VCaP (cell line): Measurements from ENCODE around the gene DDX42.

ENCODE experiments used
- H3K27ac ChIP-seq: fragments of 450-650 bp; 2 replicates; pipeline ENCODE4 v1.5.1; 2017
- TF ChIP-seq, protein P1 (sequence below): fragments of 450-650 bp; conservative IDR thresholded peaks from 2 replicates; pipeline ENCODE4 v1.5.1; 2017; ENCODE audit warnings: mild to moderate bottlenecking, moderate library complexity

DDX42 gene

GRCh38 chr17:63817736-63818385, 43.9 kb downstream of the DDX42 start:
- no peak overlapping the region for H3K27ac ChIP-seq
- TF ChIP-seq, protein P1, sequence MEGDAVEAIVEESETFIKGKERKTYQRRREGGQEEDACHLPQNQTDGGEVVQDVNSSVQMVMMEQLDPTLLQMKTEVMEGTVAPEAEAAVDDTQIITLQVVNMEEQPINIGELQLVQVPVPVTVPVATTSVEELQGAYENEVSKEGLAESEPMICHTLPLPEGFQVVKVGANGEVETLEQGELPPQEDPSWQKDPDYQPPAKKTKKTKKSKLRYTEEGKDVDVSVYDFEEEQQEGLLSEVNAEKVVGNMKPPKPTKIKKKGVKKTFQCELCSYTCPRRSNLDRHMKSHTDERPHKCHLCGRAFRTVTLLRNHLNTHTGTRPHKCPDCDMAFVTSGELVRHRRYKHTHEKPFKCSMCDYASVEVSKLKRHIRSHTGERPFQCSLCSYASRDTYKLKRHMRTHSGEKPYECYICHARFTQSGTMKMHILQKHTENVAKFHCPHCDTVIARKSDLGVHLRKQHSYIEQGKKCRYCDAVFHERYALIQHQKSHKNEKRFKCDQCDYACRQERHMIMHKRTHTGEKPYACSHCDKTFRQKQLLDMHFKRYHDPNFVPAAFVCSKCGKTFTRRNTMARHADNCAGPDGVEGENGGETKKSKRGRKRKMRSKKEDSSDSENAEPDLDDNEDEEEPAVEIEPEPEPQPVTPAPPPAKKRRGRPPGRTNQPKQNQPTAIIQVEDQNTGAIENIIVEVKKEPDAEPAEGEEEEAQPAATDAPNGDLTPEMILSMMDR: no peak

- TF ChIP-seq, protein P1: no peak
- H3K27ac ChIP-seq: no peak overlapping the region
Measured at GRCh38 chr17:63819131-63819530, 45.2 kb downstream of the DDX42 start.

DNA sequence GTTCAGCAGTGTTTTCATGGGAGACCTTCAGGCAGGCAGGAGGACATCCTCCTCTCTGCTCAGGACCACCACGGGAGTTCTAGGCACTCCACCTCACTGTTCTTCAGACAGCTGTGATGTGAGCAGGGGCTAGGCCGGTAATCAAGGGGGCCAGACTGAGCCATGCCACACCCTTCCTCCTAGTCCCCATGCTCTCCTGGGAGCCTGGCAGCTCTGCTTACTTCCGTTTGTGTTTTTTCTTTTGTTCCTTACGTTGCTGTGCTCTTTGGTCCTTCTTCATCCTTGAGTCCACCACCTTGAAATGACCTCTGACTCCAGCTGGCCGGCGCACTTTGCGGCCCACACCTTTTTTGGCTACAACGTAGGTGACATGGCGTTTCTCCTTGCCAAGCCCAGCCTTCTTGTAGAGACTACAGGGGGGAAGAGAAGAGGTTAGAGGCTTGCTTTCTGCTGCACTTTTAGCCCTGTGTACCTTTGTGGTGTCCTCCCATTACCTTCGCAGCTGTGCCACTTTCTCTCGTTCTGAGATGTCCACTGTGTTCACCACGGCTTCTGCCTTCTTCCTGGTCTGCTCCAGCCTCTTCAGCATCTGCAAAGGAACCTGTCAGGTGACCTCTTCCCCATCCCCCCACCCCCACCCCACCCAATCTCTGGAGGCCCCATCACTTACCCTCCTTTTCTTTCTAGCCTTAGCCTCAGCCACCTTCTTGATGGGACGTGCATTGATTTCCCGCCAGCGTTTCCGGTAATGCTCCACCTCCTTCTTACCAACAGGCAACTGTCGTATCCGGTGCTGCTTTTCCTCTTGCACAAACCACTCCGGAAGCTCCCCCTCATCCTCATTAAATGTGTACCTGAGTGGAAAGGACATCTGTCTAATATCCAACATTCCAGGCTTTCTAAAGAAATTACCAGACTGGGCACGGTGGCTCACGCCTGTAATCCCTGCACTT, 45.9 kb downstream of the DDX42 start:
- no peak overlapping the region for H3K27ac ChIP-seq
- TF ChIP-seq, protein P1: no peak

DNA sequence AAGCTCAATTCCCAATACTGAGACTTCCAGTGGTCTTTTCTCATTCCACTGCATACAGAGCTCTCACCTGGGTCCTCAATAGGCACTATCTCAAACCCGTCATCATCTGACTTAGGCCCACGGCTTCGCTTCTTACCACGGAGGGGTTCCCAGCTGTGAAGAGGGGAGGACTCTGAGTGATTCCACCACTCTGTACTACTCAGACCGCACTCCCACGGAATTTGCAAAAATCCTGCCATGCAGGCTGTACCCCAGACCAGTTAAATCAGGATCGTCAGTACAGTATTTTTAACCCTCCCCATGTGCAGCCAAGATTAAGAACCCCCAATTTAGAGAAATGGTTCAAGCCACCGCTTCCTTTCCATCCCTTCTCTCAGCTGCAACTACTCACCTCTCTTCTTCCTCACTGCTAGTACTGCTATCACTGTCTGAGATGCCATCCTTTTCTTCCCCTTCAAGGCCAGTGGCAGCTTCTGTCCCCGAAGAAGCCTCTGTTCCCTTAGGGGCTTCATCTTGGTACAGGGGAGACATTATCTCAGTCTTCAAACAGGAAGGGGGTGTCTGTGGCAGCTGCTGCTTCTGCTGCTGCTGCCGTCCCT, 47.1 kb downstream of the DDX42 start:
- H3K27ac ChIP-seq: no peak overlapping the region
- TF ChIP-seq, protein P1: no peak

GRCh38 chr17:63821804-63822203, 47.8 kb downstream of the DDX42 start:
- H3K27ac ChIP-seq: no peak overlapping the region
- TF ChIP-seq, protein P1: no peak

DNA sequence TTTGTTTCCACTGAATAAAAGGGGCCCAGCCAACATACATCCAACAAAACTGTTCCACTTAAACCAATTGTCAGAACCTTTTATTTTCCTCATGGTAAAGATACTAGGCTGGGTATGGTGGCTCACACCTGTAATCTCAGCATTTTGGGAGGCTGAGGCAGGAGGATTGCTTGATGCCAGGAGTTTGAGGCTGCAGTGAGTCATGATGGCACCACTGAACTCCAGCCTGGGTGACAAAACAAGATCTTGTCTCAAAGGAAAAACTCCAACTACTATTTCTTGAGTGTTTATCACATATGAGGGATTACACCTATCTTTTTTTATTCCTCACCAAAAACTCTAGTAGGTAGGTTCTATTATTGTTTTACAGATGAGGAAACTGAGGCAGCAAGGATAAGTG, 48.6 kb downstream of the DDX42 start:
- TF ChIP-seq, protein P1: no peak

DNA sequence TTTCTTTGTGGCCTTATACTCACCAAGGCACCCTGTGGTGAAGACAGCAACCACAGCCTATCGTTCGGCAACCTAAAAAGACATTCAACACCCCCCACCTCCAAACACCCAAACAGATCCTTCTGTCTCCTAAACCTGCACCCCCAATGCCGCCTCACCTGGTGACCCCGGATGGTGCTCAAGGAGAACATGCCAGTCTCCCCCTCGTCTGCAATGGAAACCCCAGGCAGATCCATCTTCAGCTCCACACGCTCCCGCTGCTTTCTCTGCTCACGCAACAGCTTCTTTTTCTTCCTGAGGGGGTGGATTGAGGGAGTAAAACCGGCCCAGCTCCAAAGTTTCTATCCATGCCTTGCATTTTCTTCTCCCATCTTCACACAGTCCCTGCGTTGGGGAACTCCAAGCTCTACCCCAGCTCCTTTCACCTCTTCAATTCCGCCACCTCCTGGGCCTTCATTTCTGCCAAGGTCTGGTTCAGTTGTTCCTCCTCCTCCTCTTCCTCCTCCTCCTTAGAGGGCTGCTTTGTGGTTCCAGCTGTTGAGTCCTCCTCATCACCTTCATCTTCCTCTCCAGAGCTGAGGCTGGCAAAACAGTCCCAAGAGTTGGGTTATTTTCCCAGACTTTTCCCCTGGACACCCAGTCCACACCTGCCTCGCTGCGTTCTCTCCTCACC, 49.8 kb downstream of the DDX42 start:
- TF ChIP-seq, protein P1: no peak
- no peak overlapping the region for H3K27ac ChIP-seq

More for the DNA sequence above, 48.6 kb downstream of the DDX42 start:
- no peak overlapping the region for H3K27ac ChIP-seq
